Chondrocyte (in vitro differentiated cells): ENCODE data around the gene ADD3. TPM values are rescaled to one million over a fixed set of nuclear protein-coding genes. Genes with fewer than 3 reads are reported as not detected.

ENCODE experiments used
- DNase-seq: peaks from one replicate; pipeline ENCODE4 v3.0.0; 2021; ENCODE audit warnings: mixed read lengths, low spot score
- H3K27ac Mint-ChIP-seq: one replicate; pipeline ENCODE4 v1.8.0; 2021; ENCODE audit warnings: mild to moderate bottlenecking, moderate library complexity, mixed read lengths; ENCODE audit not compliant: unreplicated experiment
- H3K27me3 Mint-ChIP-seq: 2 replicates; pipeline ENCODE4 v1.8.0; 2021; ENCODE audit warnings: low read depth, mixed read lengths
- H3K36me3 Mint-ChIP-seq: 2 replicates; pipeline ENCODE4 v1.8.0; 2021; ENCODE audit warnings: low read depth, mixed read lengths
- H3K4me1 Mint-ChIP-seq: 2 replicates; pipeline ENCODE4 v1.8.0; 2021; ENCODE audit warnings: low read depth, mild to moderate bottlenecking, mixed read lengths
- H3K4me3 Mint-ChIP-seq: one replicate; pipeline ENCODE4 v1.8.0; 2021; ENCODE audit warnings: mild to moderate bottlenecking, moderate library complexity, mixed read lengths; ENCODE audit not compliant: unreplicated experiment
- H3K9me3 Mint-ChIP-seq: 2 replicates; pipeline ENCODE4 v1.8.0; 2021; ENCODE audit warnings: low read depth, mixed read lengths
- CTCF ChIP-seq: fragments of 200-600 bp; sonication (generic); IDR thresholded peaks from 2 replicates; pipeline ENCODE4 v1.5.0; 2021; ENCODE audit warnings: antibody characterized with exemption, mild to moderate bottlenecking, moderate library complexity
- total RNA-seq: library from RNA; stranded (reverse); gene quantifications from 3 replicates; pipeline ENCODE4 v1.2.1, GENCODE V29; 2021

ADD3 gene
- total RNA-seq, 1 donor from 2014 or later = 75.1 TPM

DNA sequence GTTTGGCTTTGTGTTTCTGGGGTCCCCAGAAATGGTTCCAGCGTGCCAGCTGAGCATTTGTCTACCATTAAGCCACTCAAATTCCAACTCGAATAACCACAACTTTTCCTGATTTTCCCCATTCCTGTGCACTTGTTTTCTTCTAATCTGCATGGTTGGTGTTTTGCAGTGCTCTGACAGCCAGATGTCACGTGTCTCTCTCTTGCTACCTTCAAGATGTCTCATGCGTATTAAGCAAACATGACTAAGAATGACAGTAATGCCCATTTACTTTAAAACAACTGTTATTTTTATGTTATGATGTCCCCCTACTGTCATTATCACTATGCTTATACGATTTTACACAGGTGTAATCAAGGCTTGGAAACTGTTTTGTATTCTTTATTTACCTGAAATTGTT lies 164.4 kb downstream of the ADD3 start:
- peaks cover 41% of the 10 kb centered on the region for H3K27me3 Mint-ChIP-seq
- TF ChIP-seq CTCF = no peak
- no peak for DNase-seq
- H3K27ac Mint-ChIP-seq = no peak overlapping the region
- no peaks in the 10 kb centered on the region for H3K36me3 Mint-ChIP-seq
- no peaks in the 10 kb centered on the region for H3K4me1 Mint-ChIP-seq
- no peak overlapping the region for H3K4me3 Mint-ChIP-seq
- no peaks in the 10 kb centered on the region for H3K9me3 Mint-ChIP-seq

DNA sequence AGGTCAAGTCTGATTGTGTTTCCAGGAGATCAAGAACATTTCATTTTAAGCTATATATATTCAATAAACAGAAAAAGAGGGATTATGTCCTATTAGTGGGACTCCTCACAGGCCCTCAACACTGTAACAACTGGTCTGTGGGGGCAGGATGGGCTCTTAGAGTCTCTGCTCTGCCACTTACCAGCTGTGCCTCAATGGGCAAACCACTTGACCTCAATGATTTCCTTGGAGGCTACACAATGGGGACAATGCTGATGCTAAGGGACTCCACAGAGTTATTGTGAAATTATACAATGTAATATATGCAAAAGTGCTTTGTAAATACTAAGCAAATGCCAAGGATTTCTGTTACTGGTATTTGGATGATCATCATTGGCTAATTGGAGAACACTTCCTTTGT lies 166.4 kb downstream of the ADD3 start:
- Mint-ChIP-seq H3K27me3 (peaks cover 24% of the 10 kb centered on the region), H3K4me3 (no peak overlapping the region), H3K9me3 (no peaks in the 10 kb centered on the region), H3K27ac (no peak overlapping the region), H3K4me1 (no peaks in the 10 kb centered on the region), H3K36me3 (no peaks in the 10 kb centered on the region)
- TF ChIP-seq CTCF = no peak
- no peak for DNase-seq

GRCh38 chr10:110174816-110175215 lies 167.0 kb downstream of the ADD3 start:
- Mint-ChIP-seq H3K36me3 (no peaks in the 10 kb centered on the region), H3K27ac (no peak overlapping the region), H3K4me1 (no peaks in the 10 kb centered on the region), H3K4me3 (no peak overlapping the region), H3K9me3 (no peaks in the 10 kb centered on the region), H3K27me3 (peaks cover 18% of the 10 kb centered on the region)
- TF ChIP-seq CTCF = no peak
- no peak for DNase-seq

- Mint-ChIP-seq H3K36me3 (no peaks in the 10 kb centered on the region), H3K4me3 (no peak overlapping the region), H3K27ac (no peak overlapping the region), H3K4me1 (no peaks in the 10 kb centered on the region), H3K9me3 (no peaks in the 10 kb centered on the region), H3K27me3 (peaks cover 14% of the 10 kb centered on the region)
- DNase-seq = no peak
- TF ChIP-seq CTCF = no peak
Observed at GRCh38 chr10:110175406-110175805, 167.6 kb downstream of the ADD3 start.

DNA sequence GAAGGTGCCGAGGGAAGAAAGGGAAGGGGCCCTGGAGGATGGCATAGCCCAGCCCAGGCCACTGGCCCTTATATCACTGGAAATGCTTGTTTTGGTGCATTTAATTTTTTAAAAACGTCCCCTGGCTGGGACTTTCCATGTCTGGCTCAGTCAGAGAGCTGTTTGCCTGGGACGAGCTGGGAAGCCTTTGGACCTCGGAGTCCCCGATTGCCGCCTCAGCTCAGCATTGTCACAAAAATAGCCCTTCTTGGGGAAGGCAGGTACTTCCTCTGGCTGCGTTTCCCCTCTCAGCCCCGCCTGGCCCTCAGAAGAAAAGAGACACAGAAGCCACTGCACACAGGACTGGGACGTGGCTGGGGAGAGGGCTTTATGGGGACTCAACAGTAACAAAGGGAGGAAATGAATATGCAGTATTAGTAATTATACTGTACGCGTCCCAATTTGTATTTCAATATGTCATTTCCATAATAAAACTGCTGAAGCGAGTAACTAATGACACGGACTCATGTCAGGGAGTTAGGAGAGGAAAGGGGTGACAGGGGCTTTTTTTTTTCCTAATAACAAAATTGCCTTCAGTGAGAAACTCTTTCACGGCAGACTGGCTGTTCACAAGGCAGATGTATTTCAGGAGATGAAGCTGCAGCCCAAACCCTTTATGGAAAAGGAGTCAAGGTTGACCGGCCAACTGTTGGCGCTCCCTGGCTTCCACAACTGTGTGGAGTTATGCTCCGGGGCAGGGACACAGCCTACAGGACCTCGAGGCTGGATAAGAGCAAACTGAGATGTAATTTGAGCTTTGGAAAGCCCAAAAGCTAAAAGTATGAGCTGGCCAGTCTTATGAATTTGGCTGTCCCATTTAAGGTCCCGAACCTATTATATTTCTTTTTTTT lies 168.6 kb downstream of the ADD3 start:
- Mint-ChIP-seq H3K4me1 (no peaks in the 10 kb centered on the region), H3K4me3 (no peak overlapping the region), H3K27ac (no peak overlapping the region), H3K27me3 (peaks cover 5% of the 10 kb centered on the region), H3K9me3 (no peaks in the 10 kb centered on the region), H3K36me3 (no peaks in the 10 kb centered on the region)
- DNase-seq = no peak
- no peak for TF ChIP-seq CTCF
